ENCODE results near the gene PITPNM2.

PITPNM2 gene

GRCh38 chr12:123141615-123142517 lies 9.0 kb downstream of the PITPNM2 start:
- H3K4me1 ChIP-seq (ENCODE audit: insufficient read depth, low read length, poor library complexity, severe bottlenecking): peaks cover 9% of the 10 kb centered on the region
- no peaks in the 10 kb centered on the region for H3F3A ChIP-seq (ENCODE audit: low read depth)
- TF ChIP-seq CTCF (conservative IDR thresholded peaks at IDR 0.05; ENCODE audit: low read length) (no peak), EZH2phosphoT487 (IDR thresholded peaks at IDR 0.05; ENCODE audit: borderline replicate concordance) (no peak)
- no peaks in the 10 kb centered on the region for H3K36me3 ChIP-seq (ENCODE audit: insufficient read depth, low read length)
- no peaks in the 10 kb centered on the region for H3K9me3 ChIP-seq (ENCODE audit: insufficient read depth, low read depth, low read length)
- no peak overlapping the region for H3K4me3 ChIP-seq (ENCODE audit: low read length, poor library complexity, severe bottlenecking)
- H3K4me2 ChIP-seq (ENCODE audit: low read depth, low read length, poor library complexity, severe bottlenecking): no peak overlapping the region
- no peak overlapping the region for H3K9ac ChIP-seq (ENCODE audit: low read depth, low read length, poor library complexity, severe bottlenecking)
- no peaks in the 10 kb centered on the region for H3K27me3 ChIP-seq (ENCODE audit: insufficient read depth, low read length, poor library complexity, severe bottlenecking)
- no peak overlapping the region for H2AFZ ChIP-seq (ENCODE audit: low read length)
- H3K79me2 ChIP-seq (ENCODE audit: insufficient read depth, low read length): no peaks in the 10 kb centered on the region
- H4K20me1 ChIP-seq (ENCODE audit: insufficient read depth, low read length, poor library complexity, severe bottlenecking): no peaks in the 10 kb centered on the region
- H3K9me2 ChIP-seq (replicated peaks; ENCODE audit: low read depth, low read length): no peaks in the 10 kb centered on the region

GRCh38 chr12:123140676-123141614 lies 9.9 kb downstream of the PITPNM2 start:
- no peaks in the 10 kb centered on the region for H3K36me3 ChIP-seq (ENCODE audit: insufficient read depth, low read length)
- no peaks in the 10 kb centered on the region for H3F3A ChIP-seq (ENCODE audit: low read depth)
- no peaks in the 10 kb centered on the region for H3K27me3 ChIP-seq (ENCODE audit: insufficient read depth, low read length, poor library complexity, severe bottlenecking)
- no peaks in the 10 kb centered on the region for H3K9me2 ChIP-seq (replicated peaks; ENCODE audit: low read depth, low read length)
- H4K20me1 ChIP-seq (ENCODE audit: insufficient read depth, low read length, poor library complexity, severe bottlenecking): no peaks in the 10 kb centered on the region
- H3K4me3 ChIP-seq (ENCODE audit: low read length, poor library complexity, severe bottlenecking): no peak overlapping the region
- peaks cover 9% of the 10 kb centered on the region for H3K4me1 ChIP-seq (ENCODE audit: insufficient read depth, low read length, poor library complexity, severe bottlenecking)
- no peak for TF ChIP-seq EZH2phosphoT487 (IDR thresholded peaks at IDR 0.05; ENCODE audit: borderline replicate concordance)
- TF ChIP-seq CTCF (conservative IDR thresholded peaks at IDR 0.05; ENCODE audit: low read length): no peak
- peak overlapping the region; percentile 72; the same call in 1 of the 2 replicates for H2AFZ ChIP-seq (ENCODE audit: low read length)
- H3K9me3 ChIP-seq (ENCODE audit: insufficient read depth, low read depth, low read length): no peaks in the 10 kb centered on the region
- H3K79me2 ChIP-seq (ENCODE audit: insufficient read depth, low read length): no peaks in the 10 kb centered on the region
- H3K9ac ChIP-seq (ENCODE audit: low read depth, low read length, poor library complexity, severe bottlenecking): no peak overlapping the region
- no peak overlapping the region for H3K4me2 ChIP-seq (ENCODE audit: low read depth, low read length, poor library complexity, severe bottlenecking)

- peaks cover 9% of the 10 kb centered on the region for H3K4me1 ChIP-seq (ENCODE audit: insufficient read depth, low read length, poor library complexity, severe bottlenecking)
- H3K9ac ChIP-seq (ENCODE audit: low read depth, low read length, poor library complexity, severe bottlenecking): no peak overlapping the region
- no peak overlapping the region for H3K4me2 ChIP-seq (ENCODE audit: low read depth, low read length, poor library complexity, severe bottlenecking)
Measured at GRCh38 chr12:123139926-123140675, 10.8 kb downstream of the PITPNM2 start.

More at GRCh38 chr12:123139926-123140675, 10.8 kb downstream of the PITPNM2 start:
- no peaks in the 10 kb centered on the region for H3K36me3 ChIP-seq (ENCODE audit: insufficient read depth, low read length)
- H4K20me1 ChIP-seq (ENCODE audit: insufficient read depth, low read length, poor library complexity, severe bottlenecking): no peaks in the 10 kb centered on the region
- no peaks in the 10 kb centered on the region for H3K27me3 ChIP-seq (ENCODE audit: insufficient read depth, low read length, poor library complexity, severe bottlenecking)
- H3F3A ChIP-seq (ENCODE audit: low read depth): no peaks in the 10 kb centered on the region
- peak overlapping the region; percentile 72 for H2AFZ ChIP-seq (ENCODE audit: low read length)
- H3K9me3 ChIP-seq (ENCODE audit: insufficient read depth, low read depth, low read length): no peaks in the 10 kb centered on the region
- H3K4me3 ChIP-seq (ENCODE audit: low read length, poor library complexity, severe bottlenecking): no peak overlapping the region
- H3K9me2 ChIP-seq (replicated peaks; ENCODE audit: low read depth, low read length): no peaks in the 10 kb centered on the region
- no peak for TF ChIP-seq EZH2phosphoT487 (IDR thresholded peaks at IDR 0.05; ENCODE audit: borderline replicate concordance)
- TF ChIP-seq CTCF (conservative IDR thresholded peaks at IDR 0.05; ENCODE audit: low read length): no peak
- H3K79me2 ChIP-seq (ENCODE audit: insufficient read depth, low read length): no peaks in the 10 kb centered on the region
